ENCODE data around the gene ULBP1. TPM values are rescaled to one million over a fixed set of nuclear protein-coding genes. Genes with fewer than 3 reads are reported as not detected.
"Not testable (repeated sequence)": the region's sequence is repeated elsewhere in the genome, so short reads cannot be mapped to it uniquely, and the experiment has no call there.

Gene ULBP1
- total RNA-seq, 2 experiments from 2014 or later, result 2.1 to 2.3 TPM

GRCh38 chr6:149924206-149924932 is 39.4 kb upstream of the ULBP1 start:
- Mint-ChIP-seq H3K4me1 (peaks cover 35% of the 10 kb centered on the region), H3K36me3 (ENCODE audit: low read depth) (no peaks in the 10 kb centered on the region), H3K9me3 (no peaks in the 10 kb centered on the region), H3K4me3 (peak overlapping the region; percentile 25), H3K27me3 (peaks cover 78% of the 10 kb centered on the region), H3K27ac (no peak overlapping the region)
- ChIA-PET CTCF (interaction anchor here (0.8 to 2.5 kb wide), 8 partner anchors 80 to 471 kb away, joined by 3 to 18 read pairs (median 4); no protein-coding TSS in a partner anchor), POLR2A (no interaction called here)
- DNase-seq, result no peak

GRCh38 chr6:149924933-149925252 is 38.9 kb upstream of the ULBP1 start:
- ChIA-PET CTCF (interaction anchor here (1.0 to 2.5 kb wide), 6 partner anchors 81 to 103 kb away, joined by 3 to 18 read pairs (median 6); no protein-coding TSS in a partner anchor), POLR2A (no interaction called here)
- no peak overlapping the region for H3K27ac Mint-ChIP-seq
- peaks cover 84% of the 10 kb centered on the region for H3K27me3 Mint-ChIP-seq
- H3K4me3 Mint-ChIP-seq, result no peak overlapping the region
- peaks cover 35% of the 10 kb centered on the region for H3K4me1 Mint-ChIP-seq
- H3K9me3 Mint-ChIP-seq, result no peaks in the 10 kb centered on the region
- no peaks in the 10 kb centered on the region for H3K36me3 Mint-ChIP-seq (ENCODE audit: low read depth)
- no peak for DNase-seq

GRCh38 chr6:149925253-149925973 is 38.3 kb upstream of the ULBP1 start:
- Mint-ChIP-seq H3K9me3 (no peaks in the 10 kb centered on the region), H3K4me3 (peak overlapping the region; percentile 51), H3K4me1 (peaks cover 35% of the 10 kb centered on the region), H3K36me3 (ENCODE audit: low read depth) (no peaks in the 10 kb centered on the region), H3K27me3 (peaks cover 85% of the 10 kb centered on the region), H3K27ac (no peak overlapping the region)
- DNase-seq, result no peak
- POLR2A ChIA-PET, result no interaction called here
- CTCF ChIA-PET, result interaction anchor here (1.0 to 2.5 kb wide), 6 partner anchors 82 to 104 kb away, joined by 3 to 18 read pairs (median 6); no protein-coding TSS in a partner anchor

- H3K36me3 Mint-ChIP-seq (ENCODE audit: low read depth), result no peaks in the 10 kb centered on the region
- peak overlapping the region; percentile 40 for H3K4me3 Mint-ChIP-seq
- peak; percentile 86 for DNase-seq
- peaks cover 85% of the 10 kb centered on the region for H3K27me3 Mint-ChIP-seq
- CTCF ChIA-PET, result interaction anchor here (1.3 to 2.5 kb wide), 4 partner anchors 82 to 94 kb away, joined by 3 to 18 read pairs (median 8); no protein-coding TSS in a partner anchor
- peaks cover 35% of the 10 kb centered on the region for H3K4me1 Mint-ChIP-seq
- POLR2A ChIA-PET, result no interaction called here
- H3K9me3 Mint-ChIP-seq, result no peaks in the 10 kb centered on the region
- H3K27ac Mint-ChIP-seq, result no peak overlapping the region
These were observed 37.6 kb upstream of the ULBP1 start for GRCh38 chr6:149925974-149926777.

- H3K36me3 Mint-ChIP-seq (ENCODE audit: low read depth); H3K27ac Mint-ChIP-seq; POLR2A ChIA-PET; H3K9me3 Mint-ChIP-seq; CTCF ChIA-PET; H3K4me3 Mint-ChIP-seq; DNase-seq: not testable (repeated sequence)
- Mint-ChIP-seq H3K27me3 (peaks cover 85% of the 10 kb centered on the region), H3K4me1 (peaks cover 32% of the 10 kb centered on the region)
These were observed 36.7 kb upstream of the ULBP1 start for GRCh38 chr6:149927025-149927424.

- H3K27ac Mint-ChIP-seq, result no peak overlapping the region
- no peaks in the 10 kb centered on the region for H3K9me3 Mint-ChIP-seq
- H3K36me3 Mint-ChIP-seq (ENCODE audit: low read depth), result no peaks in the 10 kb centered on the region
- peaks cover 19% of the 10 kb centered on the region for H3K4me1 Mint-ChIP-seq
- DNase-seq, result no peak
- peaks cover 82% of the 10 kb centered on the region for H3K27me3 Mint-ChIP-seq
- CTCF ChIA-PET, result interaction anchor here (1.8 kb wide), 1 partner anchor 88 kb away, joined by 6 read pairs; no protein-coding TSS in a partner anchor
- POLR2A ChIA-PET, result interaction anchor here (1.2 kb wide), 1 partner anchor 87 kb away, joined by 4 read pairs; no protein-coding TSS in a partner anchor
- H3K4me3 Mint-ChIP-seq, result no peak overlapping the region
These were observed 34.3 kb upstream of the ULBP1 start for GRCh38 chr6:149929422-149929821.

- no peak overlapping the region for H3K4me3 Mint-ChIP-seq
- no peaks in the 10 kb centered on the region for H3K36me3 Mint-ChIP-seq (ENCODE audit: low read depth)
- POLR2A ChIA-PET, result no interaction called here
- H3K27me3 Mint-ChIP-seq, result peaks cover 89% of the 10 kb centered on the region
- CTCF ChIA-PET, result interaction anchor here (0.8 kb wide), 1 partner anchor 77 kb away, joined by 3 read pairs; no protein-coding TSS in a partner anchor
- H3K27ac Mint-ChIP-seq, result no peak overlapping the region
- peaks cover 14% of the 10 kb centered on the region for H3K4me1 Mint-ChIP-seq
- DNase-seq, result no peak
- no peaks in the 10 kb centered on the region for H3K9me3 Mint-ChIP-seq
These were observed 32.2 kb upstream of the ULBP1 start for GRCh38 chr6:149931501-149931900.

- Mint-ChIP-seq H3K9me3 (no peaks in the 10 kb centered on the region), H3K27me3 (peaks cover 92% of the 10 kb centered on the region), H3K4me1 (peaks cover 12% of the 10 kb centered on the region), H3K27ac (no peak overlapping the region), H3K4me3 (no peak overlapping the region), H3K36me3 (ENCODE audit: low read depth) (no peaks in the 10 kb centered on the region)
- DNase-seq, result no peak
- CTCF ChIA-PET, result no interaction called here
- POLR2A ChIA-PET, result no interaction called here
These were observed 30.7 kb upstream of the ULBP1 start for GRCh38 chr6:149933036-149933435.

GRCh38 chr6:149933461-149933860 is 30.3 kb upstream of the ULBP1 start:
- Mint-ChIP-seq H3K9me3 (no peaks in the 10 kb centered on the region), H3K36me3 (ENCODE audit: low read depth) (no peaks in the 10 kb centered on the region), H3K27ac (no peak overlapping the region), H3K27me3 (peaks cover 92% of the 10 kb centered on the region), H3K4me3 (no peak overlapping the region), H3K4me1 (peaks cover 17% of the 10 kb centered on the region)
- DNase-seq, result no peak
- ChIA-PET CTCF (no interaction called here), POLR2A (no interaction called here)

- POLR2A ChIA-PET, result interaction anchor here (0.7 kb wide), 1 partner anchor 82 kb away, joined by 3 read pairs; no protein-coding TSS in a partner anchor
- peaks cover 92% of the 10 kb centered on the region for H3K27me3 Mint-ChIP-seq
These were observed 29.2 kb upstream of the ULBP1 start for GRCh38 chr6:149934249-149935156.

GRCh38 chr6:149935246-149935645 is 28.5 kb upstream of the ULBP1 start:
- DNase-seq, result no peak
- Mint-ChIP-seq H3K27ac (no peak overlapping the region), H3K4me3 (no peak overlapping the region), H3K27me3 (peaks cover 92% of the 10 kb centered on the region), H3K9me3 (no peaks in the 10 kb centered on the region), H3K36me3 (ENCODE audit: low read depth) (no peaks in the 10 kb centered on the region), H3K4me1 (peaks cover 33% of the 10 kb centered on the region)
- POLR2A ChIA-PET, result interaction anchor here (0.7 kb wide), 1 partner anchor 81 kb away, joined by 3 read pairs; no protein-coding TSS in a partner anchor
- CTCF ChIA-PET, result interaction anchor here (0.7 to 2.2 kb wide), 3 partner anchors 57 to 400 kb away, joined by 3 to 21 read pairs (median 3); no protein-coding TSS in a partner anchor

More at GRCh38 chr6:149934249-149935156, 29.2 kb upstream of the ULBP1 start:
- peak; percentile 76 for DNase-seq
- CTCF ChIA-PET, result interaction anchor here (0.7 to 2.2 kb wide), 3 partner anchors 58 to 400 kb away, joined by 3 to 21 read pairs (median 3); no protein-coding TSS in a partner anchor
- Mint-ChIP-seq H3K9me3 (no peaks in the 10 kb centered on the region), H3K4me3 (no peak overlapping the region), H3K4me1 (peaks cover 26% of the 10 kb centered on the region), H3K36me3 (ENCODE audit: low read depth) (no peaks in the 10 kb centered on the region), H3K27ac (no peak overlapping the region)

- POLR2A ChIA-PET, result no interaction called here
- Mint-ChIP-seq H3K9me3 (no peaks in the 10 kb centered on the region), H3K27ac (no peak overlapping the region), H3K36me3 (ENCODE audit: low read depth) (no peaks in the 10 kb centered on the region), H3K27me3 (peaks cover 92% of the 10 kb centered on the region), H3K4me1 (peaks cover 38% of the 10 kb centered on the region), H3K4me3 (no peak overlapping the region)
- DNase-seq, result no peak
- CTCF ChIA-PET, result interaction anchor here (0.7 to 2.2 kb wide), 2 partner anchors 81 to 399 kb away, joined by 3 to 21 read pairs; no protein-coding TSS in a partner anchor
These were observed 28.1 kb upstream of the ULBP1 start for GRCh38 chr6:149935668-149936067.
